ENCODE data around the gene NDUFA11.

Gene NDUFA11

DNA sequence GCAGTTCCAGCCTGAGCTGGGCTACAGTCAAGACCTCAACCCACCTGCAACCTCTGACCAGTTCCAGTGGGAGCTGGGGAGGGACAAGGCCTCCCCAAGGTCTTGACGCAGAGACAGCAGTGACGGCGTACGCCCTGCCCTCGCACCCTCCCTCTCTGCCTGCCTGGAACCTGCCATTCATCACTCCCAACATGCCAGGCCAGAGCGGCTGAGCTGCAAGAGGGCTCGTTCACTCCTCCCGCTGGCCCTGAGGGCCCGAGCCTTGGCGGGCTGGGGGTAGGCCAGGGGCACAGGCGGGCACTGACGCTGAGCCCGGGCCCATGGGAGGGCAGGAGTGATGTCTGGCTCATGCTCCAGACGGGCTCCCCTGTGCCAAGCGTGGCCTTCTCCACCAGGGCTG is 8.2 kb downstream of the NDUFA11 start:
- TF ChIP-seq, protein P1, sequence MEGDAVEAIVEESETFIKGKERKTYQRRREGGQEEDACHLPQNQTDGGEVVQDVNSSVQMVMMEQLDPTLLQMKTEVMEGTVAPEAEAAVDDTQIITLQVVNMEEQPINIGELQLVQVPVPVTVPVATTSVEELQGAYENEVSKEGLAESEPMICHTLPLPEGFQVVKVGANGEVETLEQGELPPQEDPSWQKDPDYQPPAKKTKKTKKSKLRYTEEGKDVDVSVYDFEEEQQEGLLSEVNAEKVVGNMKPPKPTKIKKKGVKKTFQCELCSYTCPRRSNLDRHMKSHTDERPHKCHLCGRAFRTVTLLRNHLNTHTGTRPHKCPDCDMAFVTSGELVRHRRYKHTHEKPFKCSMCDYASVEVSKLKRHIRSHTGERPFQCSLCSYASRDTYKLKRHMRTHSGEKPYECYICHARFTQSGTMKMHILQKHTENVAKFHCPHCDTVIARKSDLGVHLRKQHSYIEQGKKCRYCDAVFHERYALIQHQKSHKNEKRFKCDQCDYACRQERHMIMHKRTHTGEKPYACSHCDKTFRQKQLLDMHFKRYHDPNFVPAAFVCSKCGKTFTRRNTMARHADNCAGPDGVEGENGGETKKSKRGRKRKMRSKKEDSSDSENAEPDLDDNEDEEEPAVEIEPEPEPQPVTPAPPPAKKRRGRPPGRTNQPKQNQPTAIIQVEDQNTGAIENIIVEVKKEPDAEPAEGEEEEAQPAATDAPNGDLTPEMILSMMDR (IDR thresholded peaks at IDR 0.05; ENCODE audit: low read depth, low read length, missing control alignments), result no peak
- no peak for DNase-seq (ENCODE audit: low read depth)
- no peak overlapping the region for H3K4me3 ChIP-seq (ENCODE audit: low read depth, low read length)

DNA sequence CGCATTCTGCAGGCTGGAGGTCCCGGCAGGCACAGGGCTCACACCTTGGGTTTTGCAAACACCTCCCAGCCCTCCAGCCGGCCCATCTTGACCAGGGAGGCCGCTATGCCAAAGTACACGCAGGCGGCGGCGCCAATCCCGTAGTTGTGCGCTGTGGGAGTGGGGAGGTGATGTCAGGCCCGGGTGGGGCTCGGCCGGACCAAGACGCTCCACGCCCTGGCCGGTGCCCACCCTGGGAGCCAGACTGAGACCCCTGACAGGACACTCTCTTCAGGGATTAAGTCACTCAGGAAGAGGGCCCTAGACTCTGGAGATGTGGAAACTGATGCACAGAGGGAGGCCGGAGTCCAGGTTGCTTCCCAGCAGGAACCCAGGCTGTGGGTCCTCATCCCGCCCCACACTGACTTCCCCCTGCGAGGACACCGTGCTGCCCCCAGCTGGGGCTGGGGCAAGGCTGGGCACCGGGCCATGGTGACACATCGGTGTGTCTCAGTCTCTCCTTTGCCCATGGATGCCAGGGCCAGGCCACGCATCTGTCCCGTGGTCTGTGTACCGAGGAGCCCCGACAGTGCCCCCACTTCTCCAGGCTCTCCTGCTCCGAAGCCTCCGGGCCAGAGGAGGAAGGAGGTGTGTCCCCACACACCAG is 8.8 kb downstream of the NDUFA11 start:
- no peak for DNase-seq (ENCODE audit: low read depth)
- TF ChIP-seq, protein P1 (IDR thresholded peaks at IDR 0.05; ENCODE audit: low read depth, low read length, missing control alignments), result no peak
- H3K4me3 ChIP-seq (ENCODE audit: low read depth, low read length), result no peak overlapping the region

DNA sequence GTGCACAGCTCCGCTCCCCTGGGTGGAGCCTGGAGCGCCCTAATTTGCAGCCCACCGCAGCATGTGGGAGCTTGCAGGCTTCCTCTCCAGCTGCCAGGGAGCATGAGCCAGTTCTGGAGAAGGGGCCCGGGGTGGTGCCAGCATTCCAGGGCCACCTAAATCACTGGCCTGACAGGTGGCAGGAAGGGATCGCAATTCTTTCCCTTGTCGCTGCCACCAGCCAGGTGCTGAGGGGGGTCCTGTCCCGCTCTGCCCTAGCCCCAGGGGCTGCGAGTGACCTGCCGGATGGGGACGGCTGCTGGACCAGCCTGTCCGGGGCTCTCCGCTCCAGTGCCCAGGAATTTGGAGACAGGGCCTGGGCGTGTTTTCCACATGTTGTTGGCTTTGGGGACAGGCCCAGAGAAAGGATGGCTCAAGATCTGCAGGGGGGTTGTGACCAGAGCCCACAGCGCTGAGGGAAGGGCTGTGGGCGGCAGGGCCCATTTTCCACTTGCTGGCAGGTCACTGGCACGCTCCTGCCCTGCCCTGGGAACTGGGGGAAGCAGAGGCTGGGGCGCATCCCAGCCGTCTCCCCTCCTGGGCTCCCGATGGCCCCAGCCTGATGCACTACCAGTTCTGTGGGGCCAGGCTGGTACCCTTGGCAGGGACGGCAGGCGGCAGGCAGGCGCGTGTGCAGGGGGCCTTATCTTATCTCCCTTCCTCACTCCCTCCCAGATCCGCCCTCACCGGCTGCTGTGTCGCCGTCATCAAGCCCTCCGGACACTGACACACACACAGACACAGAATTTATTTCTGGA is 9.5 kb downstream of the NDUFA11 start:
- no peak overlapping the region for H3K4me3 ChIP-seq (ENCODE audit: low read depth, low read length)
- TF ChIP-seq, protein P1 (IDR thresholded peaks at IDR 0.05; ENCODE audit: low read depth, low read length, missing control alignments), result no peak
- no peak for DNase-seq (ENCODE audit: low read depth)

DNA sequence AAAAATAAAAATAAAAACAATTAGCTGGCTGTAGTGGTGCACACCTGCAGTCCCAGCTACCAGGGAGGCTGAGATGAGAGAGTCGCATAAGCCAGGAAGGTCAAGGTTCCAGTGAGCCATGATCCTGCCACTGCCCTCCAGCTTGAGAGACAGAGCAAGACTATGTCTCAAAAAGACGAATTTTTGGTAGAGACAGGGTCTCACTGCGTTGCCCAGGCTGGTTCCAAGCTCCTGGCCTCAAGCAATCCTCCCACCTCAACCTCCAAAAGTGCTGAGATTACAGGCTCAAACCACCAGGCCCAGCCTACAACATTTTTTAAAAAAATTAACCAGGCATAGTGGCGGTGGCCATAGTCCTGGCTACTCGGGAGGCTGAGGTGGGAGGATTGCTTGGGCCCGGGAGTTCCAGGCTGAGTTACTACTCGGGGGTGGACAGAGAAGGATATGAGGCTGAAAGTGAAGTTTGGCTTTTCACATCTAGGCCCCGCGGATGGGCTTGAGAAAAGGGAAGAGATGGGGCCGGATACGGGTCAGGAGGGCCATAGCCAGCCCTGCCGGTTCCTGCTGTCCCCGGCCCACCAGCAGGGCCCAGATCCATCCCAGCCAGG is 10.2 kb downstream of the NDUFA11 start:
- DNase-seq (ENCODE audit: low read depth), result no peak
- TF ChIP-seq, protein P1 (IDR thresholded peaks at IDR 0.05; ENCODE audit: low read depth, low read length, missing control alignments), result no peak
- H3K4me3 ChIP-seq (ENCODE audit: low read depth, low read length), result no peak overlapping the region

DNA sequence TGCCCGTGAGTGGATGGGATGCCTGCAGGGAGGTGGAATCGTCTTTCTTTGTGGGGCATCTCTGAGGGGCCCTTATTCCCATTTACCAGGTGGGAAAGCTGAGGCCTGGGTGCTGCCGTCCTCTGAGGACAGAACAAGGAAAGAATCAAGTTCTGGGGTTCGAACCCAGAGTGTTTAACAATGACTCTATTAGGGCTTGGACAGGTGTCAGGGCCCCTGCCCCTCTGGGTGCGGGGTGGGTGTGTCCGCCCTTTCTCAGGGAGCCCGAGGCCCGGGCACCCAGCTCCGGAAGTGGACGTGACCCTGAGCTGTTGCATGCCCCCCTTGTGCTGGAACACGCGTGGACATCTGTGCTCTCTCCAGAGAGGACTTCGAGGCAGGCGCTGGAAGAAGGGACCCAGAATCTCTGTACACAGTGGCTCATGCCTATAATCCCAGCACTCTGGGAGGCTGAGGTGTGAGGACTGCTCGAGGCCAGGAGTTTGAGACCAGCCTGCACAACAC is 10.8 kb downstream of the NDUFA11 start:
- DNase-seq (ENCODE audit: low read depth), result no peak
- TF ChIP-seq, protein P1 (IDR thresholded peaks at IDR 0.05; ENCODE audit: low read depth, low read length, missing control alignments), result no peak
- H3K4me3 ChIP-seq (ENCODE audit: low read depth, low read length), result no peak overlapping the region

DNA sequence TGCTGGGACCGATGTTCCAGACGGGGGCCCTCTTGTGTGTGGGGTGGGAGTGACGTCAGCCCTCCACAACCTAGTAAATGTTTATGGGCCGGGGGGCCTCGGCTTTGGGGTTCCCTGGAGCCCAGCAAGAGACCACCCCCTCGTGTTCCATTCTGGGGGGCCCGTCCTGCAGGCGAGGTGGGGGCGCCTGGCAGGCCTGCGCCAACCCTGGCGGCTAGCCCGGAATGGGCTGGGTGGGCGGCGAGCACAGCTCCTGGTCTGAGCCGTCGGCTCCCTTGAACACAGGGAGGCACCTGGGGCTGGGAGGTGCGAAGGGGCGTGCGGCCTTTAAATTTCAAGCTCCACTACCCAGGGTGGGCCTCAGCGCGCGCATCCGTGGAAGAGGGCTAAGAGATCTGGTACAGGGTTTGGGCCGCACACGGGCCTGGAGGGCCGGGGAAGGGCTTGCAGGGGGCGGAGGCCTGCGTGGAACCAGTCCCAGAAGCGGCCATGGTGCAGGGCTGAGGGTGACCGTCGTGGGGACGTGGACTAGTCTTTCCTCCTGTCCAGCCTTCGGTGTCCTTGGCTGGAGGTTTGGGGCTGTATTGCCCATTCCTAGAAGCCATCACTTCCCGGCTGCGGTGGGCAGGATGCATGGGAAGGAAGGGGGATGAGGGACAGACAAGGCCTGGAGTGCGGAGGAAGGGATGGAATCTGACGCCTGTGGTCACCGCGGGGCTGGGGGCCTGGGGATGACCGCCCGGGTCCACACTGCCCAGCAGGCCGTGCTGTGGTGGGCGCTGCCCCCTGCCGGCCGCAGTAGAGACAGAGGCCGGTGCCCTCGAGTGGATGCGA is 11.4 kb downstream of the NDUFA11 start:
- TF ChIP-seq, protein P1 (IDR thresholded peaks at IDR 0.05; ENCODE audit: low read depth, low read length, missing control alignments), result peak; percentile 53
- DNase-seq (ENCODE audit: low read depth), result no peak
- H3K4me3 ChIP-seq (ENCODE audit: low read depth, low read length), result no peak overlapping the region

All from GM12864 (cell line).